ENCODE measurements around the gene DPH6.

- no peak for TF ChIP-seq FOXP2 (optimal IDR thresholded peaks at IDR 0.05; ENCODE audit: control extremely low read depth, extremely low read length, insufficient read depth)
- no peak for TF ChIP-seq EZH2 (IDR thresholded peaks at IDR 0.05)
Observed at GRCh38 chr15:35522061-35522460, 23.9 kb downstream of the DPH6 start.
